ENCODE results near the gene DMRTB1. TPM values are rescaled to one million over a fixed set of nuclear protein-coding genes. Genes with fewer than 3 reads are reported as not detected.

The DMRTB1 gene
- total and polyA plus RNA-seq, 7 donors: not detected

DNA sequence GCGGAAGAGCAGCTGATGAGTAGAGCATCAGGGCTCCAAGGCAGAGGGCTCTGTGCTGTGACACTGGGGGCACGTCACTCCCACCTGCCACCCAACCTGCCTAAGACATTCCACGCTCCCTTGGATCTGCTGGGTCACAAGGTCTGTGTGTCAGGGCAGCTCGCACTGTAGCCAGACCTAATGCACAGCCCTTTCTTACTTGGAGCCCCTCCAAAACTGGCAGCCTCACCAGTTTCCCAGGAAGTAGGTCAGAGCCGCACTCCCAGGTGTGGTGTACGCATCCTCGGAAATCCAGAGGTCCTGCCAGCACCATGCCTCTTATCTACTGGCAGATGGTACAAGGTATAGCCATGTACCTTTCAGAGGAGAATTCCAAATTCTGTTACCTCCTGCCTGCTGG is 22.3 kb downstream of the DMRTB1 start:
- DNase-seq: no peak
- no peaks in the 10 kb centered on the region for H3K4me1 ChIP-seq
- no peaks in the 10 kb centered on the region for H3K9me3 ChIP-seq
- WGBS, 3 donors: 56 to 88% (median 59%) methylated on average over 7 of the region's 7 CpGs
- H3K27ac ChIP-seq: no peak overlapping the region
- intact Hi-C loops (cut with DNase I): no loop called here
- ATAC-seq: no peak
- TF ChIP-seq, protein P1, sequence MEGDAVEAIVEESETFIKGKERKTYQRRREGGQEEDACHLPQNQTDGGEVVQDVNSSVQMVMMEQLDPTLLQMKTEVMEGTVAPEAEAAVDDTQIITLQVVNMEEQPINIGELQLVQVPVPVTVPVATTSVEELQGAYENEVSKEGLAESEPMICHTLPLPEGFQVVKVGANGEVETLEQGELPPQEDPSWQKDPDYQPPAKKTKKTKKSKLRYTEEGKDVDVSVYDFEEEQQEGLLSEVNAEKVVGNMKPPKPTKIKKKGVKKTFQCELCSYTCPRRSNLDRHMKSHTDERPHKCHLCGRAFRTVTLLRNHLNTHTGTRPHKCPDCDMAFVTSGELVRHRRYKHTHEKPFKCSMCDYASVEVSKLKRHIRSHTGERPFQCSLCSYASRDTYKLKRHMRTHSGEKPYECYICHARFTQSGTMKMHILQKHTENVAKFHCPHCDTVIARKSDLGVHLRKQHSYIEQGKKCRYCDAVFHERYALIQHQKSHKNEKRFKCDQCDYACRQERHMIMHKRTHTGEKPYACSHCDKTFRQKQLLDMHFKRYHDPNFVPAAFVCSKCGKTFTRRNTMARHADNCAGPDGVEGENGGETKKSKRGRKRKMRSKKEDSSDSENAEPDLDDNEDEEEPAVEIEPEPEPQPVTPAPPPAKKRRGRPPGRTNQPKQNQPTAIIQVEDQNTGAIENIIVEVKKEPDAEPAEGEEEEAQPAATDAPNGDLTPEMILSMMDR (IDR thresholded peaks at IDR 0.05): no peak
- no peaks in the 10 kb centered on the region for H3K36me3 ChIP-seq (ENCODE audit: insufficient read depth in 1 of 2, low read depth in 1 of 2)
- H3K27me3 ChIP-seq (ENCODE audit: insufficient read depth in 3 of 3, low read length in 2 of 3): peaks cover 0 to 22% (median 0%) of the 10 kb centered on the region in 3 donors
- no peak overlapping the region for H3K4me3 ChIP-seq

DNA sequence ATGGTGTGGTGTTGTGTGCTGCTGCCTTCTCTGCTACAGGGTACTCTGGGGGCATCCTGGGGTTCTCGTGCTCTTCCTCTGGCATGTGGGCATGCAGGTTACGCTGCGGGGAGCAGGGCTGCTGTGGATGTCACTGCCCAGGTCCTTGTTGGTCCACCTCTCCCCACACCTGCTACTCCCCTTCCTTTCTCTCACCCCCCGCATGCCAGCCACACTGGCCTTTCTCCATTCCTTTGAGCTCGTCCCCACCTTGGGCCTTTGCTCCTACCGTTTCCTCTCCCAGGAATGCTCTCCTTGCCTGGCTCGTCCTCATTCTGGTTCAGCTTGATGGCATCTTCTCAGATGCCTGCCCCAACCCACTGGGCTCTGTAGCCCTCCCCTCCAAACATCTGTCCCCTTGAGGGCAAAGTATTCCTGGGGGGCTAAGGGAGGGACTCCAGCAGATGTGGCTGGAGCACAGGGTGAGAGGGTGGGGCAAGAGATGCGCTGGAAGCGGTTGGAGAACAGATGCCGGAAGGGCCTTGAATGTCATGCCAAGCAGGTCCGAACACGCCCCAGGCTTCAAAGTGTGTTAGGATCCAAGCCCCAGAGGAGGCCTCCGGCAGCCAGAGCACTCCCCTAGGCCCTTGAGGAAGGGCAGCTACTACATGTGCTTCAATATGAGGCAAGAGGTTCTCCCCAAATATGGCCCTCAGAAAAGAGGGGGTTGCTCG is 23.4 kb downstream of the DMRTB1 start:
- Histone ChIP-seq H3K4me1 (no peaks in the 10 kb centered on the region), H3K27me3 (ENCODE audit: insufficient read depth in 3 of 3, low read length in 2 of 3) (peaks cover 0 to 27% (median 0%) of the 10 kb centered on the region in 3 donors), H3K27ac (no peak overlapping the region), H3K9me3 (no peaks in the 10 kb centered on the region), H3K36me3 (ENCODE audit: insufficient read depth in 1 of 2, low read depth in 1 of 2) (no peaks in the 10 kb centered on the region), H3K4me3 (no peak overlapping the region)
- ATAC-seq (no peak), DNase-seq (no peak)
- intact Hi-C loops (cut with DNase I): loop anchor here in 1 of 2 donors (2.0 kb wide), 1 partner anchor 58 kb away; no protein-coding TSS in a partner anchor
- TF ChIP-seq, protein P1 (IDR thresholded peaks at IDR 0.05): no peak
- 86 to 90% (median 87%) methylated on average over 14 of the region's 14 CpGs for WGBS, 3 donors

DNA sequence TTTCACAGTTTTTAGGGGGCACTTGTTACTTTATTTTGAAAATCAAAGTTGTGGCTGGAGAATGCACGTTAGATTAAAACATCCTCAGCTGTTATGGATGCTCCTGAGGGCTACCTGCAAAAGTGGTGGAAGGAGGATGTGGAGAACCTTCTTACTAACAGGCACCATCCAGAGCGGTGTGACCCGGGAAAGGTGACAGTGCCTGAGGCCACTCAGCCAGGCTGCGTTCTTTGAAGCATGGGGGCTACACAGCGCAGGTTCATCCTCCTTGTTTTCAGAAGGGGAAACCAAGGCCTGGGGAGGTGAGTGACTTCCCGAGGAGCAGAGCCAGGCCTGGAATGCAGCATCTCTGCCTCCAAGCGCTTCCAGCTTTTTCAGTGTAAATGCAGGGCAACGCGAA is 24.0 kb downstream of the DMRTB1 start:
- H3K9me3 ChIP-seq: no peaks in the 10 kb centered on the region
- no peaks in the 10 kb centered on the region for H3K4me1 ChIP-seq
- DNase-seq: no peak
- intact Hi-C loops (cut with DNase I): loop anchor here in 1 of 2 donors (2.0 kb wide), 1 partner anchor 58 kb away; no protein-coding TSS in a partner anchor
- WGBS, 3 donors: 87 to 94% (median 90%) methylated on average over 9 of the region's 9 CpGs
- TF ChIP-seq, protein P1 (IDR thresholded peaks at IDR 0.05): no peak
- H3K27ac ChIP-seq: no peak overlapping the region
- H3K4me3 ChIP-seq: no peak overlapping the region
- ATAC-seq: no peak
- H3K27me3 ChIP-seq (ENCODE audit: insufficient read depth in 3 of 3, low read length in 2 of 3): peaks cover 0 to 33% (median 0%) of the 10 kb centered on the region in 3 donors
- no peaks in the 10 kb centered on the region for H3K36me3 ChIP-seq (ENCODE audit: insufficient read depth in 1 of 2, low read depth in 1 of 2)

DNA sequence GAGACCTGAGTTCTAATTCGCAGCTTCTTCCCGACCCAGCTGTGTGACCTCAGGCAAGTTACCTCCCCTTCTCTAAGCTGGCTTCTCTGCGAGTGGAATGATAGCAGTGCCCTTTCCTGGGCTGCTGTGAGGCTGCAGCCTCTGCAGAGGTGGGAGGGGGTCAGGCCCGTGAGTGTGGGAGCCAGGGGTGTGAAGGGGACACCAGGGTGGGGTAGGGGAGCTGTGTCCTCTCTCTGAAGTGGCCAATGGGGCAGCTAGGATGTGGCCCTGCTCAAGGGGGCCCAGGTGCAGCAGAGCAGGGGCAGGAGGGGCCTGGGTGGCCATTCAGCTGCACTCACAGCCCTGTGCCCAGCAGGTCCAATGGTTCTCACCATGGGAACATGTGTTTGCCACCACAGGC is 24.5 kb downstream of the DMRTB1 start:
- no peaks in the 10 kb centered on the region for H3K36me3 ChIP-seq (ENCODE audit: insufficient read depth in 1 of 2, low read depth in 1 of 2)
- H3K9me3 ChIP-seq: no peaks in the 10 kb centered on the region
- H3K4me3 ChIP-seq: no peak overlapping the region
- TF ChIP-seq, protein P1 (IDR thresholded peaks at IDR 0.05): no peak
- H3K4me1 ChIP-seq: no peaks in the 10 kb centered on the region
- no peak for DNase-seq
- H3K27me3 ChIP-seq (ENCODE audit: insufficient read depth in 3 of 3, low read length in 2 of 3): peaks cover 0 to 37% (median 0%) of the 10 kb centered on the region in 3 donors
- no peak overlapping the region for H3K27ac ChIP-seq
- no peak for ATAC-seq
- intact Hi-C loops (cut with DNase I): loop anchor here in 1 of 2 donors (1.0 to 2.0 kb wide), 3 partner anchors 57 to 271 kb away; no protein-coding TSS in a partner anchor
- 87 to 93% (median 90%) methylated on average over 4 of the region's 4 CpGs for WGBS, 3 donors
